MM.1S (cell line): ENCODE data around the gene VGLL3.

Experiments
- CTCF ChIP-seq: fragments of 300-600 bp; sonication (generic); IDR thresholded peaks from 2 replicates; pipeline ENCODE4 v1.5.1; 2016; ENCODE audit warnings: antibody characterized with exemption, low read length, mixed read lengths
- EZH2 ChIP-seq: fragments of 300-600 bp; sonication (generic); optimal IDR thresholded peaks from 2 replicates; pipeline ENCODE3; 2017; ENCODE audit warnings: low read depth, mild to moderate bottlenecking, antibody characterized with exemption, low read length, mixed read lengths
- EZH2phosphoT487 ChIP-seq: fragments of 300-600 bp; sonication (generic); IDR thresholded peaks from 2 replicates; pipeline ENCODE4 v1.6.1; 2018; ENCODE audit warnings: antibody characterized with exemption, low read length

- TF ChIP-seq CTCF (no peak), EZH2 (no peak), EZH2phosphoT487 (no peak)
These were observed 68.8 kb downstream of the VGLL3 start for GRCh38 chr3:86921971-86922680.
